Testis (tissue), 3 donors: ENCODE data around the gene RAP1GDS1. TPM values are rescaled to one million over a fixed set of nuclear protein-coding genes. Genes with fewer than 3 reads are reported as not detected.
"Not testable (repeated sequence)": the region's sequence is repeated elsewhere in the genome, so short reads cannot be mapped to it uniquely, and the experiment has no call there.

ENCODE experiments used
- DNase-seq: peaks from one replicate; pipeline ENCODE4 v3.0.0-alpha.2; 2019
- H3K27ac ChIP-seq, 2 donors: fragments of 200-600 bp; sonication (generic); one replicate each; pipeline ENCODE4 v1.5.1; 2019
- H3K27me3 ChIP-seq: fragments of 200-600 bp; sonication (generic); one replicate; pipeline ENCODE4 v1.5.1; 2019
- H3K36me3 ChIP-seq: fragments of 200-600 bp; sonication (generic); one replicate; pipeline ENCODE4 v1.5.1; 2017; ENCODE audit warnings: low read depth; ENCODE audit errors: missing control alignments
- H3K4me1 ChIP-seq: fragments of 200-600 bp; sonication (generic); one replicate; pipeline ENCODE4 v1.5.1; 2019
- H3K4me3 ChIP-seq, 2 donors: fragments of 200-600 bp; sonication (generic); one replicate each; pipeline ENCODE4 v1.5.1; 2017 to 2019
- H3K9me3 ChIP-seq: fragments of 200-600 bp; sonication (generic); one replicate; pipeline ENCODE4 v1.5.1; 2017
- CTCF ChIP-seq, 3 experiments: fragments of 450-650 bp in 2 of 3; fragments of 200-600 bp in 1 of 3; sonication (generic) in 1 of 3; IDR thresholded peaks; one replicate each; pipeline ENCODE4 v1.5.1; 2016 to 2019; ENCODE audit warnings: antibody characterized with exemption in 3 of 3, mild to moderate bottlenecking in 2 of 3, moderate library complexity in 1 of 3
- POLR2A ChIP-seq: fragments of 450-650 bp; IDR thresholded peaks from one replicate; pipeline ENCODE4 v1.6.1; 2017; ENCODE audit warnings: antibody characterized with exemption, mild to moderate bottlenecking, moderate library complexity
- WGBS, 2 donors: methylation state at CpG; one replicate each; pipeline ENCODE4 v1.1.5; 2018; 5-methylcytosine and 5-hydroxymethylcytosine counted together
- intact Hi-C: fragments of 100-400 bp; cut with DNase I; formaldehyde crosslinking; loops from one replicate; pipeline ENCODE4 v1.15.1; 2023; ENCODE audit warnings: low total_unique reads
- polyA plus RNA-seq: library from polyadenylated mRNA; stranded (reverse); fragments of 350-450 nt; fragmentation: Illumina TruSeq; extraction: RNeasy Lipid Tissue Mini Kit (QIAGEN cat#74804); gene quantifications from one replicate; pipeline ENCODE4 v1.2.3, GENCODE V29; 2014; ENCODE audit warnings: low read depth, low replicate concordance; ENCODE audit not compliant: insufficient read depth
- total RNA-seq, 2 donors: library from RNA; depleted of rRNA; stranded (reverse); fragments of >200 nt; gene quantifications; one replicate each; pipeline ENCODE4 v1.2.3, GENCODE V29; 2016

RAP1GDS1 gene
- total and polyA plus RNA-seq, 3 donors from 2014 or later, result 34.2 to 38.0 (median 37.2) TPM

- no peaks in the 10 kb centered on the region for H3K36me3 ChIP-seq
- no peaks in the 10 kb centered on the region for H3K9me3 ChIP-seq
- H3K27me3 ChIP-seq, result no peaks in the 10 kb centered on the region
- no peak overlapping the region for H3K4me3 ChIP-seq
- 85 to 89% methylated on average over 3 of the region's 3 CpGs for WGBS, 2 donors
- H3K27ac ChIP-seq, result no peak overlapping the region
- intact Hi-C loops, result no loop called here
- peaks cover 26% of the 10 kb centered on the region for H3K4me1 ChIP-seq
- no peak for DNase-seq
- TF ChIP-seq CTCF (IDR thresholded peaks at IDR 0.05) (no peak), POLR2A (no peak)
These were observed 209.2 kb downstream of the RAP1GDS1 start for GRCh38 chr4:98470366-98470765.

GRCh38 chr4:98470831-98471230 lies 209.6 kb downstream of the RAP1GDS1 start:
- Histone ChIP-seq H3K4me3 (no peak overlapping the region), H3K4me1 (peaks cover 26% of the 10 kb centered on the region), H3K36me3 (peaks cover 1% of the 10 kb centered on the region), H3K9me3 (no peaks in the 10 kb centered on the region), H3K27me3 (no peaks in the 10 kb centered on the region), H3K27ac (no peak overlapping the region)
- intact Hi-C loops, result no loop called here
- 89 to 90% methylated on average over 7 of the region's 7 CpGs for WGBS, 2 donors
- TF ChIP-seq CTCF (IDR thresholded peaks at IDR 0.05) (no peak), POLR2A (no peak)
- DNase-seq, result no peak

- intact Hi-C loops, result no loop called here
- no peaks in the 10 kb centered on the region for H3K27me3 ChIP-seq
- DNase-seq, result no peak
- H3K36me3 ChIP-seq, result peaks cover 3% of the 10 kb centered on the region
- no peak for TF ChIP-seq POLR2A
- no peak for TF ChIP-seq CTCF (IDR thresholded peaks at IDR 0.05)
- H3K27ac ChIP-seq, result no peak overlapping the region
- H3K4me3 ChIP-seq, result no peak overlapping the region
- H3K9me3 ChIP-seq, result no peaks in the 10 kb centered on the region
- 72 to 81% methylated on average over 5 of the region's 5 CpGs for WGBS, 2 donors
- peaks cover 17% of the 10 kb centered on the region for H3K4me1 ChIP-seq
These were observed 211.9 kb downstream of the RAP1GDS1 start for GRCh38 chr4:98473046-98473445.

GRCh38 chr4:98474408-98474844 lies 213.2 kb downstream of the RAP1GDS1 start:
- WGBS, 2 donors, result 94 to 100% methylated on average over 3 of the region's 3 CpGs
- TF ChIP-seq POLR2A, result no peak
- no peak for TF ChIP-seq CTCF (IDR thresholded peaks at IDR 0.05)
- peaks cover 6% of the 10 kb centered on the region for H3K4me1 ChIP-seq
- H3K36me3 ChIP-seq, result peaks cover 3% of the 10 kb centered on the region
- H3K27me3 ChIP-seq, result no peaks in the 10 kb centered on the region
- intact Hi-C loops, result no loop called here
- H3K27ac ChIP-seq, result no peak overlapping the region
- no peak for DNase-seq
- no peak overlapping the region for H3K4me3 ChIP-seq
- no peaks in the 10 kb centered on the region for H3K9me3 ChIP-seq

- H3K4me3 ChIP-seq, result no peak overlapping the region
- DNase-seq, result no peak
- TF ChIP-seq POLR2A (no peak), CTCF (IDR thresholded peaks at IDR 0.05) (no peak)
- no peaks in the 10 kb centered on the region for H3K27me3 ChIP-seq
- H3K9me3 ChIP-seq, result no peaks in the 10 kb centered on the region
- H3K4me1 ChIP-seq, result peaks cover 5% of the 10 kb centered on the region
- peaks cover 3% of the 10 kb centered on the region for H3K36me3 ChIP-seq
- intact Hi-C loops, result no loop called here
- no peak overlapping the region for H3K27ac ChIP-seq
- 95 to 98% methylated on average over 9 of the region's 9 CpGs for WGBS, 2 donors
These were observed 215.7 kb downstream of the RAP1GDS1 start for GRCh38 chr4:98476891-98477290.

- intact Hi-C loops, DNase-seq, H3K27ac ChIP-seq, H3K4me3 ChIP-seq, H3K4me1 ChIP-seq, H3K27me3 ChIP-seq, H3K36me3 ChIP-seq, H3K9me3 ChIP-seq: not testable (repeated sequence)
- WGBS, 2 donors, result 84 to 91% methylated on average over 2 of the region's 2 CpGs
These were observed 218.4 kb downstream of the RAP1GDS1 start for GRCh38 chr4:98479590-98479989.
